Embryonic facial prominence (tissue), 1 donor: Measurements from ENCODE around the gene RIMBP2.

Experiments used
- DNase-seq: peaks from one replicate; pipeline ENCODE4 v3.0.0-alpha.2; 2016; ENCODE audit errors: extremely low spot score

RIMBP2 gene

GRCh38 chr12:130737731-130738130 lies 21.6 kb upstream of the RIMBP2 start:
- DNase-seq = no peak

GRCh38 chr12:130729344-130729743 lies 13.2 kb upstream of the RIMBP2 start:
- no peak for DNase-seq

- DNase-seq = no peak
Measured at GRCh38 chr12:130728158-130729058, 12.3 kb upstream of the RIMBP2 start.

- DNase-seq = no peak
Measured at GRCh38 chr12:130719263-130719859, 3.3 kb upstream of the RIMBP2 start.

- DNase-seq = no peak
Measured at GRCh38 chr12:130717752-130718151, 1.7 kb upstream of the RIMBP2 start.

- no peak for DNase-seq
Measured at GRCh38 chr12:130716969-130717366, 869 bp upstream of the RIMBP2 start.

- no peak for DNase-seq
Measured at GRCh38 chr12:130715150-130715997, 725 bp downstream of the RIMBP2 start.

GRCh38 chr12:130714591-130715149 lies 1.4 kb downstream of the RIMBP2 start:
- no peak for DNase-seq

GRCh38 chr12:130714091-130714590 lies 2.0 kb downstream of the RIMBP2 start:
- no peak for DNase-seq

- DNase-seq = no peak
Measured at GRCh38 chr12:130713581-130713991, 2.5 kb downstream of the RIMBP2 start.

- no peak for DNase-seq
Measured at GRCh38 chr12:130712346-130713065, 3.6 kb downstream of the RIMBP2 start.

GRCh38 chr12:130711756-130712155 lies 4.3 kb downstream of the RIMBP2 start:
- no peak for DNase-seq

GRCh38 chr12:130710733-130711080 lies 5.4 kb downstream of the RIMBP2 start:
- no peak for DNase-seq

GRCh38 chr12:130709971-130710732 lies 5.9 kb downstream of the RIMBP2 start:
- no peak for DNase-seq

GRCh38 chr12:130709151-130709970 lies 6.7 kb downstream of the RIMBP2 start:
- no peak for DNase-seq

GRCh38 chr12:130708648-130709047 lies 7.5 kb downstream of the RIMBP2 start:
- no peak for DNase-seq

GRCh38 chr12:130707571-130707891 lies 8.6 kb downstream of the RIMBP2 start:
- DNase-seq = no peak

GRCh38 chr12:130706885-130707570 lies 9.1 kb downstream of the RIMBP2 start:
- no peak for DNase-seq

GRCh38 chr12:130706311-130706710 lies 9.8 kb downstream of the RIMBP2 start:
- DNase-seq = no peak
